IPS-15b (cell line): Measurements from ENCODE around the gene PARP9.
"Not testable (repeated sequence)": the region's sequence is repeated elsewhere in the genome, so short reads cannot be mapped to it uniquely, and the experiment has no call there.

Experiments
- H3K27me3 ChIP-seq: one replicate; pipeline ENCODE4 v1.6.1; 2013; ENCODE audit warnings: low read length; ENCODE audit not compliant: control insufficient read depth, insufficient read depth
- H3K36me3 ChIP-seq: one replicate; pipeline ENCODE4 v1.6.1; 2013; ENCODE audit warnings: low read length; ENCODE audit not compliant: control insufficient read depth, insufficient read depth
- H3K4me1 ChIP-seq: one replicate; pipeline ENCODE4 v1.6.1; 2013; ENCODE audit warnings: mild to moderate bottlenecking, low read length; ENCODE audit not compliant: control insufficient read depth, insufficient read depth
- H3K4me3 ChIP-seq: one replicate; pipeline ENCODE4 v1.5.1; 2013; ENCODE audit warnings: low read depth, low read length
- H3K9ac ChIP-seq: one replicate; pipeline ENCODE4 v1.6.1; 2013; ENCODE audit warnings: low read depth, mild to moderate bottlenecking, low read length
- H3K9me3 ChIP-seq: one replicate; pipeline ENCODE4 v1.6.1; 2013; ENCODE audit warnings: mild to moderate bottlenecking, low read length; ENCODE audit not compliant: control insufficient read depth, insufficient read depth

PARP9 gene

DNA sequence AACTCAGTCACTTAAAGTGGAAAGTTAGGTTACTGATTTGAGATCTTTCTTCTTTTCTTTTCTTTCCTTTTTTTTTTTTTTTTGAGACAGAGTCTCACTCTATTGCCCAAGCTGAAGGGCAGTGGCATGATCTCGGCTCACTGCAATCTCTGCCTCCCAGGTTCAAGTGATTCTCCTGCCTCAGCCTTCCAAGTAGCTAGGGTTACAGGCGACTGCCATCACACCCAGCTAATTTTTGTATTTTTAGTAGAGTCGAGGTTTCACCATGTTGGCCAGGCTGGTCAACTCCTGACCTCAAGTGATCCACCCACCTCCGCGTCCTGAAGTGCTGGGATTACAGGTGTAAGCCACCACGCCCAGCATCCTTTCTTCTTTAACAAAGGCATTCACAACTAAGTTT, 63.1 kb downstream of the PARP9 start:
- H3K9me3 ChIP-seq, H3K27me3 ChIP-seq, H3K4me3 ChIP-seq, H3K36me3 ChIP-seq, H3K9ac ChIP-seq: not testable (repeated sequence)
- peaks cover 25% of the 10 kb centered on the region for H3K4me1 ChIP-seq

DNA sequence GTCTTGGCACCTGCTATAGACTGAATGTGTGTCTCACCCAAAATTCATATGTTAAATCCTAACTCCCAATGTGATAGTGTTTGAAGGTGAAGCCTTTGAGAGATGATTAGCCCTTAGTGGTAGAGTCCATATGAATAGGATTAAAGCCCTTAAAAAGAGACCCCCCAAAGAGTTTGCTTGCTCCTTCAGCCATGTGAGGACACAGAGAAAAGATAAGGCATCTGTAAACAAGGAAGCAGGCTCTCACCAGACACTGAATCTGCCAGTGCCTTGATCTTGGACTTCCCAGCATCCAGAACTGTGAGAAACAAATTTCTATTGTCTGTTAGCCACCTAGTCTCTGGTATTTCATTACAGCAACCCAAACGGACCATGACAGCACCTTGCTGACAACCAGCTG, 65.9 kb downstream of the PARP9 start:
- Histone ChIP-seq H3K36me3 (peaks cover 2% of the 10 kb centered on the region), H3K27me3 (no peaks in the 10 kb centered on the region), H3K9ac (no peak overlapping the region), H3K4me1 (peaks cover 21% of the 10 kb centered on the region), H3K9me3 (no peaks in the 10 kb centered on the region), H3K4me3 (no peak overlapping the region)

DNA sequence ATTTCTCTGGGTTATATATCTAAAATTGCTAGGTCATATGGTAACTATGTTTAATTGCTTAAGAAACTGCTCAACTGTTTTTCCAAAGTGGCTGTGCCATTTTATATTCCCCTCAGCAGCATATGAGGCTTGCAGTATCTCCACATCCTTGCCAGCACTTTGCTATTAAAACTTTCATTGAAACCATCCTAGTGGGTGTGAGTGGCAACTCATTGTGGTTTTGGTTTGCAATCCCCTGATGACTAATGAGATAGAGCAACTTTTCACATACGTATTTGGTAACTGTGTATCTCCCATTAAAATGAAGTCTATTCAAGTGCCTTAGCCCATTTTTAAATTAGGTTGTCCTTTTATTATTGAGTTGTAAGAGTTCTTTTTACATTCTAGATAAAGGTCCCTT, 66.7 kb downstream of the PARP9 start:
- Histone ChIP-seq H3K27me3 (no peaks in the 10 kb centered on the region), H3K4me1 (peaks cover 19% of the 10 kb centered on the region), H3K36me3 (peaks cover 2% of the 10 kb centered on the region), H3K4me3 (no peak overlapping the region), H3K9ac (no peak overlapping the region), H3K9me3 (no peaks in the 10 kb centered on the region)

DNA sequence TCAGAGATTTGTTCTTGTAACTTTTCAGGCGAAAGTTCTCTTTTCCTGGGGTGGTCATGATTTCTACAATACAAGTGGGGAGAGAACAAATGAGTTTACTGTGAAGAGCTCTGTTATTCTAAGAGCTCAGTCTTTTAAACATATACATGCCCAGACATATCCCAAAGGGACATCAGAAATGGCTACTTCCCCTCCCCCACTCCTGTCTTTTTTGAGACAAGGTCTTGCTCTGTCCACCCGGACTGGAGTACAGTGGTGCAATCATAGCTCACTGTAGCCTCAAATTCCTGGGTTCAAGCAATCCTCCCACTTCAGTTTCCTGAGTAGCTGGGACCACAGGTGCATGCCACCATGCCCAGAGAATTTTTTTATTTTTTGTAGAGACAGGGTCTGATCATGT, 67.6 kb downstream of the PARP9 start:
- Histone ChIP-seq H3K9ac (peak overlapping the region; percentile 10), H3K36me3 (peaks cover 2% of the 10 kb centered on the region)

DNA sequence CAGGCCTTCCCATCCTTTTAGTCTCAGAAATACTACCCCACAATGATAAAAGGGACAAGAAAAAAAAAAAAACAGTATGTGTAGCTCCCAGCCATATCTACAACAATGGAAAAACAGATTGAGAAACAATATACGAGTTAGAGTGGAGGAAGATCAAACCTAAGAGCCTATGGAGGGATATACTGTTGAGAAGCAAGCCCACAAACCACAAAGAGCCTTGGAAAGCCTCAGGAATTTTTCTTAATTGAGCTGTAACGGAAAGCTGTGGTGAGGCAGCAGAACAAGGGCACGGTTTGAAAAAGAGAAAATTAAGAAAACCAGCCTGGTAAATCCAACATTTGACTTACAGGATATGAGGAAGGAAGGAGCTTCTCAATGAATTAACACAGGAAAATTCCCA, 70.8 kb downstream of the PARP9 start:
- H3K4me3 ChIP-seq: no peak overlapping the region
- H3K9me3 ChIP-seq: no peaks in the 10 kb centered on the region
- no peak overlapping the region for H3K9ac ChIP-seq
- peaks cover under 1% of the 10 kb centered on the region for H3K4me1 ChIP-seq
- H3K27me3 ChIP-seq: no peaks in the 10 kb centered on the region
- H3K36me3 ChIP-seq: peaks cover 2% of the 10 kb centered on the region

More for the DNA sequence above, 67.6 kb downstream of the PARP9 start:
- H3K27me3 ChIP-seq: no peaks in the 10 kb centered on the region
- no peak overlapping the region for H3K4me3 ChIP-seq
- H3K9me3 ChIP-seq: no peaks in the 10 kb centered on the region
- peaks cover 10% of the 10 kb centered on the region for H3K4me1 ChIP-seq

DNA sequence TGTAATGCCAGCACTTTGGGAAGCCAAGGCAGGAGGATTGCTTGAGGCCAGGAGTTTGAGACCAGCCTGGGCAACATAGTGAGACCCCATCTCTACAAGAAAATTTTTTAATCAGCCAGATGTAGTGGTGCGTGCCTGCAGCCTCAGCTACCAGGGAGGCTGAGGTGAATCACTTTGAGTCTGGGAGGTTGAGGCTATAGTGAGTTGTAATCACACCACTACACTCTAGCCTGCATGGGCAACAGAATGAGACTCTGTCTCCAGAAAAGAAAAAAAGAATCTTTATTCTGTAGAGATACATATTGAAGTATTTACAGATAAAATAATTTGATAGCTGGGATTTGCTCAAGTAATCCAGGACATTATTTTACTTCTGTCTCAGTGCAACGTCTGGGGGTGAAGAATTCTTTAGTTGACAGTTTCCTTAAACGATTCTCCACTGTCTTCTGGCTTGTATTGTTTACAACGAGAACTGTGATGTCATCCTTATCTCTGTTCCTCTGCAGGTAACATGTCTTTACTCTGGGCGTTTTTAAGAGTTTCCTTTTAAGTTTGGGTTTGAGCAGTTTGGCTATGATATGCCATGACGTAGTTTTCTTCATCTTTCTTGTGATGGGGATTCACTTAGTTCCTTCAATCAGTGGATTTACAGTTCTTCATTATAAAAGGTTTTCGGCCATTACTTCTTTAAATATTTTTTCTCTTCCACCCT, 75.7 kb downstream of the PARP9 start:
- Histone ChIP-seq H3K4me1 (no peaks in the 10 kb centered on the region), H3K4me3 (no peak overlapping the region), H3K27me3 (no peaks in the 10 kb centered on the region), H3K36me3 (no peaks in the 10 kb centered on the region), H3K9me3 (no peaks in the 10 kb centered on the region), H3K9ac (no peak overlapping the region)

DNA sequence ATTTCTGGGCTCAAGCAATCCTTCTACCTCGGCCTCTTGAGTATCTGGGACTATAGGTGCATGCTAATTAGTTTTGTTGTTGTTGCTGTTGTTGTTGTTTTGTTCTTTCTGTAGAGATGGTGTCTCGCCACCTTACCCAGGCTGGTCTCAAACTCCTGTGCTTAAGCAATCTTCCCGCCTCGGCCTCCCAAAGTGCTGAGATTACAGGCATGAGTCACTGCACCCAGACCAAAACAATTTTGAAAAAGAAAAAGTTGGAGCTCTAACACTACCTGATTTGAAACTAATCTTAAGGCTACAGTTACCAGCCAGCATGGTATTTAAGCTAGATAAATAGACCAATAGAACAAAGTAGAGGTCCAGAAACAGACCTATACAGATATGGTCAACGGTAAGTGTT, 79.1 kb downstream of the PARP9 start:
- no peaks in the 10 kb centered on the region for H3K36me3 ChIP-seq
- no peaks in the 10 kb centered on the region for H3K27me3 ChIP-seq
- H3K4me3 ChIP-seq: no peak overlapping the region
- no peak overlapping the region for H3K9ac ChIP-seq
- no peaks in the 10 kb centered on the region for H3K9me3 ChIP-seq
- peaks cover 3% of the 10 kb centered on the region for H3K4me1 ChIP-seq

DNA sequence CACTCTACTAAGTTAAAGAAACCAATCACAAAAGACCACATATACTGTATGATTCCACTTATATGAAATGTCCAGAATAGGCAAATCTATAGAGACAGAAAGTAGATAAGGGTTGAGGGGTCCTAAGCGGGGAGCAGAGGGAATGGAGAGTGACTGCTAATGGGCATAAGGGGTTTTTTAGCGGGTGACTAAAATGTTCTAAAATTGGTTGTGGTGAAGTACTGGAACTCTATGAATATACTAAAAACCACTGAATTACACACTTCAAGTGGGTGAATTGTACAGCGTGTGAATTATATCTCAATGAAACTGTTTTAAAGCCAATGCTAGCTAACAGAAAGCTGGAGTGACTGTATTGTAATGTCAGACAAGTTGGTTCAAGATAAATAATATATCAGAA, 82.7 kb downstream of the PARP9 start:
- Histone ChIP-seq H3K27me3 (no peaks in the 10 kb centered on the region), H3K4me1 (peaks cover 3% of the 10 kb centered on the region), H3K4me3 (no peak overlapping the region), H3K36me3 (no peaks in the 10 kb centered on the region), H3K9me3 (no peaks in the 10 kb centered on the region), H3K9ac (no peak overlapping the region)
